Neural cell (in vitro differentiated cells): ENCODE results near the gene HNRNPA2B1. TPM values are rescaled to one million over a fixed set of nuclear protein-coding genes. Genes with fewer than 3 reads are reported as not detected.

Experiments
- H2AFZ ChIP-seq: fragments of 200-600, 300-800 bp; sonication (generic), shearing (Covaris generic); 2 replicates; pipeline ENCODE4 v1.6.0; 2014; ENCODE audit warnings: low read depth, mild to moderate bottlenecking, antibody characterized with exemption, low read length, moderate library complexity
- H3F3A ChIP-seq: fragments of 200-600 bp; shearing (Covaris generic); 2 replicates; pipeline ENCODE4 v1.6.1; 2016; ENCODE audit warnings: mild to moderate bottlenecking, moderate library complexity, mixed read lengths, antibody characterized with exemption, low read length; ENCODE audit not compliant: insufficient read depth, poor library complexity, severe bottlenecking
- H3K27ac ChIP-seq: fragments of 200-600, 300-800 bp; sonication (generic), shearing (Covaris generic); 2 replicates; pipeline ENCODE4 v1.5.1; 2014; ENCODE audit warnings: mild to moderate bottlenecking, low read length, moderate library complexity
- H3K27me3 ChIP-seq: fragments of 300-800, 200-600 bp; sonication (generic), shearing (Covaris generic); 2 replicates; pipeline ENCODE4 v1.6.0; 2014; ENCODE audit warnings: mild to moderate bottlenecking, low read depth, low read length, moderate library complexity; ENCODE audit not compliant: insufficient read depth
- H3K36me3 ChIP-seq: fragments of 300-800, 200-600 bp; sonication (generic), shearing (Covaris generic); 2 replicates; pipeline ENCODE4 v1.5.1; 2014; ENCODE audit warnings: mild to moderate bottlenecking, antibody characterized with exemption, low read length, moderate library complexity; ENCODE audit not compliant: insufficient read depth
- H3K4me2 ChIP-seq: fragments of 300-800, 200-600 bp; sonication (generic), shearing (Covaris generic); 2 replicates; pipeline ENCODE4 v1.6.0; 2014; ENCODE audit warnings: mild to moderate bottlenecking, low read length
- H3K4me3 ChIP-seq: fragments of 300-800, 200-600 bp; sonication (generic), shearing (Covaris generic); 2 replicates; pipeline ENCODE4 v1.5.1; 2014; ENCODE audit warnings: mild to moderate bottlenecking, low read length, moderate library complexity
- H3K79me2 ChIP-seq: fragments of 200-600 bp; shearing (Covaris generic); replicated peaks from 2 replicates; pipeline ENCODE4 v1.6.0; 2014; ENCODE audit warnings: mild to moderate bottlenecking, low read length, moderate library complexity; ENCODE audit not compliant: insufficient read depth
- H3K9ac ChIP-seq: fragments of 300-800, 200-600 bp; sonication (generic), shearing (Covaris generic); 2 replicates; pipeline ENCODE4 v1.6.1; 2016; ENCODE audit warnings: mild to moderate bottlenecking, low read length, mixed read lengths
- H3K9me2 ChIP-seq: fragments of 200-600 bp; shearing (Covaris generic); 2 replicates; pipeline ENCODE4 v1.6.1; 2016; ENCODE audit warnings: mild to moderate bottlenecking, low read length, mixed read lengths; ENCODE audit not compliant: insufficient read depth
- H3K9me3 ChIP-seq: fragments of 200-600, 300-800 bp; sonication (generic), shearing (Covaris generic); 2 replicates; pipeline ENCODE4 v1.6.1; 2016; ENCODE audit warnings: mild to moderate bottlenecking, mixed run types, low read length, moderate library complexity, mixed read lengths
- H4K20me1 ChIP-seq: fragments of 200-600 bp; shearing (Covaris generic); 2 replicates; pipeline ENCODE4 v1.6.1; 2016; ENCODE audit warnings: mild to moderate bottlenecking, mixed run types; ENCODE audit not compliant: insufficient read depth
- CTCF ChIP-seq: fragments of 450-650 bp; IDR thresholded peaks from 2 replicates; pipeline ENCODE4 v1.5.1; 2014; ENCODE audit warnings: antibody characterized with exemption, mild to moderate bottlenecking, moderate library complexity; ENCODE audit not compliant: poor library complexity, severe bottlenecking
- EP300 ChIP-seq: fragments of 450-650 bp; conservative IDR thresholded peaks from 2 replicates; pipeline ENCODE4 v1.6.1; 2014; ENCODE audit warnings: antibody characterized with exemption, mild to moderate bottlenecking, moderate library complexity; ENCODE audit not compliant: poor library complexity, severe bottlenecking
- EZH2 ChIP-seq: fragments of 200-600, 300-800 bp; shearing (Covaris generic), sonication (generic); IDR thresholded peaks from 2 replicates; pipeline ENCODE4 v1.6.1; 2014; ENCODE audit warnings: antibody characterized with exemption, low read length, borderline replicate concordance, mild to moderate bottlenecking; ENCODE audit not compliant: insufficient read depth, poor library complexity, severe bottlenecking
- MXI1 ChIP-seq: fragments of 450-650 bp; conservative IDR thresholded peaks from 2 replicates; pipeline ENCODE4 v1.6.1; 2014; ENCODE audit warnings: antibody characterized with exemption, mild to moderate bottlenecking; ENCODE audit not compliant: poor library complexity, severe bottlenecking
- POLR2AphosphoS5 ChIP-seq: IDR thresholded peaks from 2 replicates; pipeline ENCODE4 v1.6.1; 2012
- RAD21 ChIP-seq: fragments of 450-650 bp; conservative IDR thresholded peaks from 2 replicates; pipeline ENCODE4 v1.6.1; 2014; ENCODE audit warnings: antibody characterized with exemption, mild to moderate bottlenecking, moderate library complexity
- REST ChIP-seq: IDR thresholded peaks from 2 replicates; pipeline ENCODE4 v1.6.1; 2012; ENCODE audit warnings: borderline replicate concordance
- SMC3 ChIP-seq: fragments of 450-650 bp; conservative IDR thresholded peaks from 2 replicates; pipeline ENCODE4 v1.6.1; 2014; ENCODE audit warnings: antibody characterized with exemption, mild to moderate bottlenecking, moderate library complexity; ENCODE audit not compliant: poor library complexity
- TAF1 ChIP-seq: IDR thresholded peaks from 2 replicates; pipeline ENCODE4 v1.6.1; 2012; ENCODE audit warnings: low read depth
- polyA plus RNA-seq: library from polyadenylated mRNA; depleted of rRNA; stranded (reverse); fragments of >200 nt; gene quantifications from 2 replicates; pipeline ENCODE4 v1.2.3, GENCODE V29; 2014

Gene HNRNPA2B1
- polyA plus RNA-seq, 1 donor from 2014 or later, result 419 TPM

- H2AFZ ChIP-seq, result no peak overlapping the region
- no peaks in the 10 kb centered on the region for H3K9me3 ChIP-seq
- no peaks in the 10 kb centered on the region for H3K9me2 ChIP-seq
- no peaks in the 10 kb centered on the region for H3K27me3 ChIP-seq
- H3K27ac ChIP-seq, result no peak overlapping the region
- no peak overlapping the region for H3K9ac ChIP-seq
- peaks cover 54% of the 10 kb centered on the region for H3K79me2 ChIP-seq
- no peak for TF ChIP-seq SMC3
- no peak for TF ChIP-seq EP300
- TF ChIP-seq POLR2AphosphoS5, result no peak
- TF ChIP-seq EZH2, result no peak
- no peak for TF ChIP-seq MXI1
- no peak for TF ChIP-seq REST
- no peak for TF ChIP-seq RAD21
- TF ChIP-seq CTCF, result no peak
- no peak for TF ChIP-seq TAF1
- no peaks in the 10 kb centered on the region for H3F3A ChIP-seq
- H3K4me3 ChIP-seq, result no peak overlapping the region
- H3K4me2 ChIP-seq, result no peak overlapping the region
- H3K36me3 ChIP-seq, result peaks cover 36% of the 10 kb centered on the region
- H4K20me1 ChIP-seq, result no peaks in the 10 kb centered on the region
Observed at GRCh38 chr7:26208040-26208439, 7.5 kb upstream of the HNRNPA2B1 start.

GRCh38 chr7:26203016-26203415 lies 2.5 kb upstream of the HNRNPA2B1 start:
- peaks cover 79% of the 10 kb centered on the region for H3K79me2 ChIP-seq
- TF ChIP-seq POLR2AphosphoS5 (no peak), RAD21 (no peak), SMC3 (no peak), TAF1 (no peak), EP300 (no peak), REST (no peak), CTCF (no peak), EZH2 (no peak), MXI1 (no peak)
- H3K9me2 ChIP-seq, result no peaks in the 10 kb centered on the region
- peaks cover 4% of the 10 kb centered on the region for H3F3A ChIP-seq
- no peak overlapping the region for H2AFZ ChIP-seq
- H3K4me2 ChIP-seq, result peak overlapping the region; percentile 75
- H3K36me3 ChIP-seq, result peaks cover 12% of the 10 kb centered on the region
- no peaks in the 10 kb centered on the region for H3K9me3 ChIP-seq
- H3K27ac ChIP-seq, result peak overlapping the region; percentile 98
- peak overlapping the region; percentile 99 for H3K9ac ChIP-seq
- peak overlapping the region; percentile 90 for H3K4me3 ChIP-seq
- no peaks in the 10 kb centered on the region for H3K27me3 ChIP-seq
- H4K20me1 ChIP-seq, result peaks cover 16% of the 10 kb centered on the region
